ENCODE data around the gene ZNF398.

DNA sequence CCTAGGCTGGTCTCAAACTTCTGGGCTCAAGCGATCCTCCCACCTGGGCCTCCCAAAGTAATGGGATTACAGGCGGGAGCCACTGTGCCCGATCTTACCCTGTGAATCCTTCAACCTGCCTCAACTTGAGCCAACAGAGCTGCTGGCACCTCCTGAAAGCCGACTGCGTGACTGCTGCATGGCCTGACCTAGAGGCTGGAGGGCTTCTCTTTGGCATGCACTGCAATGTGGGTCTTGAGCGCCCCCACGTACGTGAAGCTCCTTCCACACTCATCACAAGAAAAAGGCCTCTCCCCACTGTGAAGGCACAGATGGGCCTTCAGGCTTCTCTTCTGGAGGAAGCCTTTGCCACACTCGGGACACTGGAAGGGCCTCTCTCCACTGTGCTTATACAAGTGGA lies 43.8 kb upstream of the ZNF398 start:
- TF ChIP-seq POLR2A (IDR thresholded peaks at IDR 0.05; ENCODE audit: extremely low read depth, insufficient read length) (no peak), MAX (IDR thresholded peaks at IDR 0.05; ENCODE audit: low read depth, low read length) (no peak)
- TF ChIP-seq, protein P1, sequence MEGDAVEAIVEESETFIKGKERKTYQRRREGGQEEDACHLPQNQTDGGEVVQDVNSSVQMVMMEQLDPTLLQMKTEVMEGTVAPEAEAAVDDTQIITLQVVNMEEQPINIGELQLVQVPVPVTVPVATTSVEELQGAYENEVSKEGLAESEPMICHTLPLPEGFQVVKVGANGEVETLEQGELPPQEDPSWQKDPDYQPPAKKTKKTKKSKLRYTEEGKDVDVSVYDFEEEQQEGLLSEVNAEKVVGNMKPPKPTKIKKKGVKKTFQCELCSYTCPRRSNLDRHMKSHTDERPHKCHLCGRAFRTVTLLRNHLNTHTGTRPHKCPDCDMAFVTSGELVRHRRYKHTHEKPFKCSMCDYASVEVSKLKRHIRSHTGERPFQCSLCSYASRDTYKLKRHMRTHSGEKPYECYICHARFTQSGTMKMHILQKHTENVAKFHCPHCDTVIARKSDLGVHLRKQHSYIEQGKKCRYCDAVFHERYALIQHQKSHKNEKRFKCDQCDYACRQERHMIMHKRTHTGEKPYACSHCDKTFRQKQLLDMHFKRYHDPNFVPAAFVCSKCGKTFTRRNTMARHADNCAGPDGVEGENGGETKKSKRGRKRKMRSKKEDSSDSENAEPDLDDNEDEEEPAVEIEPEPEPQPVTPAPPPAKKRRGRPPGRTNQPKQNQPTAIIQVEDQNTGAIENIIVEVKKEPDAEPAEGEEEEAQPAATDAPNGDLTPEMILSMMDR (IDR thresholded peaks at IDR 0.05; ENCODE audit: low read depth, low read length), result no peak

All from NB4 (cell line).